ENCODE results near the gene B4GALT4. TPM values are rescaled to one million over a fixed set of nuclear protein-coding genes. Genes with fewer than 3 reads are reported as not detected.

B4GALT4 gene
- total and polyA plus RNA-seq, 2 of the 4 experiments (the other 2 are of a cell fraction) = 27.0 to 30.3 TPM

GRCh38 chr3:119205685-119206084 lies 35.0 kb downstream of the B4GALT4 start:
- peak overlapping the region; percentile 82 for H4K91ac ChIP-seq (ENCODE audit: insufficient read depth, low read depth, low read length)
- peaks cover 17% of the 10 kb centered on the region for H3K4me1 ChIP-seq (ENCODE audit: control insufficient read depth, insufficient read depth, low read length)
- peak overlapping the region; percentile 42; the same call in 1 of the 2 replicates for H2BK120ac ChIP-seq (ENCODE audit: low read depth, low read length)
- H3K14ac ChIP-seq (replicated peaks; ENCODE audit: low read depth, low read length) = 0 out of 2 replicates have a peak overlapping the region, but pooled peaks have one; percentile 18
- no peak for TF ChIP-seq MAFK (IDR thresholded peaks at IDR 0.05; ENCODE audit: low read depth, low read length)
- TF ChIP-seq MXI1 (IDR thresholded peaks at IDR 0.05; ENCODE audit: borderline replicate concordance, low read depth, low read length) = no peak
- TF ChIP-seq CEBPB (IDR thresholded peaks at IDR 0.05; ENCODE audit: low read depth, low read length) = no peak
- TF ChIP-seq MAZ (IDR thresholded peaks at IDR 0.05; ENCODE audit: borderline replicate concordance, low read depth, low read length) = no peak
- TF ChIP-seq SMC3 (IDR thresholded peaks at IDR 0.05; ENCODE audit: low read depth, low read length) = no peak
- no peak for TF ChIP-seq CHD1 (IDR thresholded peaks at IDR 0.05; ENCODE audit: low read depth, low read length)
- TF ChIP-seq FOS (IDR thresholded peaks at IDR 0.05; ENCODE audit: low read depth, low read length) = no peak
- no peak for TF ChIP-seq RAD21 (IDR thresholded peaks at IDR 0.05; ENCODE audit: low read length)
- TF ChIP-seq CTCF (conservative IDR thresholded peaks at IDR 0.05; ENCODE audit: low read depth, low read length) = no peak
- no peak for TF ChIP-seq ELK1 (IDR thresholded peaks at IDR 0.05; ENCODE audit: borderline replicate concordance, low read depth, low read length)
- no peak for TF ChIP-seq BHLHE40 (IDR thresholded peaks at IDR 0.05; ENCODE audit: low read depth, low read length)
- TF ChIP-seq RCOR1 (IDR thresholded peaks at IDR 0.05; ENCODE audit: insufficient replicate concordance, low read length) = no peak
- no peak for TF ChIP-seq USF2 (IDR thresholded peaks at IDR 0.05; ENCODE audit: low read depth, low read length)
- TF ChIP-seq POLR2A (IDR thresholded peaks at IDR 0.05; ENCODE audit: low read depth, low read length) = no peak
- peak overlapping the region; percentile 62; the same call in 1 of the 2 replicates for H3K4ac ChIP-seq (ENCODE audit: low read depth, low read length)
- no peak overlapping the region for H3K4me3 ChIP-seq (ENCODE audit: insufficient read depth, low read depth, low read length)
- dilution Hi-C loops (cut with HindIII; ENCODE audit: low sequenced_read_pairs, unreplicated experiment) (no loop called here), in situ Hi-C loops (cut with MboI; ENCODE audit: low sequenced_read_pairs) (no loop called here), intact Hi-C loops (cut with micrococcal nuclease) (loop anchor here (2.0 kb wide), 1 partner anchor 61 kb away; no protein-coding TSS in a partner anchor)
- BruUV-seq (replicated peaks) = no TSS peak
- peak overlapping the region; percentile 26; the same call in 1 of the 2 replicates for H4K5ac ChIP-seq (ENCODE audit: low read depth, low read length)
- 0 out of 2 replicates have a peak overlapping the region, but pooled peaks have one; percentile 44 for H2AK5ac ChIP-seq (ENCODE audit: low read depth, low read length)
- no peaks in the 10 kb centered on the region for H3K9me3 ChIP-seq (ENCODE audit: control insufficient read depth, insufficient read depth, low read length)
- DNase-seq (no peak), ATAC-seq (ENCODE audit: low read depth) (no peak)
- peaks cover 7% of the 10 kb centered on the region for H3K36me3 ChIP-seq (ENCODE audit: control insufficient read depth, insufficient read depth, low read length)
- CTCF ChIA-PET = no interaction called here
- H2BK20ac ChIP-seq (ENCODE audit: low read depth, low read length) = no peak overlapping the region; the same call in 1 of the 2 replicates
- H3K56ac ChIP-seq (ENCODE audit: extremely low read depth, insufficient read depth, low read length) = no peak overlapping the region
- peaks cover 12% of the 10 kb centered on the region; the same call in 1 of the 2 replicates for H3K9me1 ChIP-seq (ENCODE audit: insufficient read depth, low read length)
- H2AK9ac ChIP-seq (replicated peaks; ENCODE audit: low read depth, low read length, poor library complexity) = no peak overlapping the region
- no CpG with 5 or more reads among the region's 5 CpGs for WGBS, 2 experiments (ENCODE audit: extremely low coverage in 2 of 2, insufficient read length in 1 of 2)
- H3K4me2 ChIP-seq (ENCODE audit: low read depth, low read length) = no peak overlapping the region
- H3K27ac ChIP-seq (ENCODE audit: insufficient read depth, low read length) = peak overlapping the region; percentile 29
- no peak overlapping the region; the same call in 2 of the 3 replicates for H2BK15ac ChIP-seq (ENCODE audit: low read depth, low read length)
- no peaks in the 10 kb centered on the region for H3K27me3 ChIP-seq (ENCODE audit: control insufficient read depth, insufficient read depth, low read length)
- peak overlapping the region; percentile 1 to 50; a peak in 2 of 4 replicates for H4K8ac ChIP-seq (ENCODE audit: low read depth in 2 of 2, low read length in 2 of 2)
- peak overlapping the region; percentile 46 for H2AFZ ChIP-seq (replicated peaks; ENCODE audit: low read length, poor library complexity)
- H3K18ac ChIP-seq (ENCODE audit: low read depth, low read length) = no peak overlapping the region
- H2BK5ac ChIP-seq (ENCODE audit: low read depth, low read length, poor library complexity, severe bottlenecking) = peak overlapping the region; percentile 49
- POLR2A ChIA-PET (ENCODE audit: unreplicated experiment) = no interaction called here
- H4K20me1 ChIP-seq (ENCODE audit: insufficient read depth, low read length) = no peaks in the 10 kb centered on the region
- H3K9ac ChIP-seq (ENCODE audit: low read depth, low read length) = no peak overlapping the region
- H3K23ac ChIP-seq (ENCODE audit: low read depth, low read length) = no peak overlapping the region
- no peaks in the 10 kb centered on the region for H3K79me1 ChIP-seq (ENCODE audit: low read depth in 1 of 2, low read length in 2 of 2)
